ENCODE results near the gene TUBB8. TPM values are rescaled to one million over a fixed set of nuclear protein-coding genes. Genes with fewer than 3 reads are reported as not detected.
"Not testable (repeated sequence)": the region's sequence is repeated elsewhere in the genome, so short reads cannot be mapped to it uniquely, and the experiment has no call there.

TUBB8 gene
- total RNA-seq, 2 donors from 2014 or later: not detected

GRCh38 chr10:10261-10971 lies 38.7 kb downstream of the TUBB8 start:
- ATAC-seq; H3K27me3 Mint-ChIP-seq; H3K9me3 ChIP-seq (ENCODE audit: control insufficient read depth, low read length, poor library complexity, severe bottlenecking); H3K4me1 Mint-ChIP-seq; H3K4me3 Mint-ChIP-seq; DNase-seq; H3K36me3 Mint-ChIP-seq (ENCODE audit: low read depth); H3K27ac Mint-ChIP-seq: not testable (repeated sequence)

Other genes with a start within 250 kb of the TUBB8 start
- gene ZMYND11, start 86.2 kb upstream of the TUBB8 start, total RNA-seq: 10 to 100 TPM; 41.3 TPM